ENCODE results near the gene PLXDC2.

Gene PLXDC2

DNA sequence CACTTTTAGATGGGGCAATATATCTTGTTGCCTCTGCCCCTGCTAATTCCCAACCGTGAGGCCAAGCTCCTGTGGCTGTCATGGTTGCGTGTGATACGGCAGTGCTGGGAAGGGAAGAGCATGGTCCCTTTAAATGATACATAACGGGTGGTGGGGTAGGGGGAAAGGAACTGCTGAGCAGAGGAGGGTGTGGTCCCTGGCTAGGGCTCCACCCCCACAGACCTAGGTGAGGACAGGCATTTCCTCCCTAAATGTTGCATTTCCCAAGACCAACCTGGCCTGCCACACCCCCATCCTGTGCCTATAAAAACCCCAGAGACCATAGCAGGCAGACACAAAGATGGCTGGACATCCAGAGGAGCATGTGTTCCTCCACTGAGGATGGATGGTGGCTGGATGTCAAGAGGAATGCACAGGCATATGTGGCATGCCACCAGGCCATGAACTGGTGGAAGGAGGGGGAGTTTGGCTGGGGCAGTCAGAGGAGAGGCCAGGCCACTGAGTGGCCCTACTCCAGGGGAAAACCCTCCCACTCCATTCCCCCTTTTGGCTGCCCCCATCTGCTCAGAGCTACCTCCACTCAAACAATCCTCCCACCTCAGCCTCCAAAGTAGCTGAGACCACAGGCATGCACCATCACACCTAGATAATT, 104.0 kb downstream of the PLXDC2 start:
- no peaks in the 10 kb centered on the region for H3K36me3 ChIP-seq (ENCODE audit: insufficient read depth, low read length)
- peaks cover 41% of the 10 kb centered on the region for H3K4me1 ChIP-seq (ENCODE audit: insufficient read depth, low read length)
- H3K9ac ChIP-seq (ENCODE audit: low read depth, low read length), result no peak overlapping the region
- H3K9me3 ChIP-seq (ENCODE audit: control insufficient read depth, insufficient read depth, low read length), result no peaks in the 10 kb centered on the region

DNA sequence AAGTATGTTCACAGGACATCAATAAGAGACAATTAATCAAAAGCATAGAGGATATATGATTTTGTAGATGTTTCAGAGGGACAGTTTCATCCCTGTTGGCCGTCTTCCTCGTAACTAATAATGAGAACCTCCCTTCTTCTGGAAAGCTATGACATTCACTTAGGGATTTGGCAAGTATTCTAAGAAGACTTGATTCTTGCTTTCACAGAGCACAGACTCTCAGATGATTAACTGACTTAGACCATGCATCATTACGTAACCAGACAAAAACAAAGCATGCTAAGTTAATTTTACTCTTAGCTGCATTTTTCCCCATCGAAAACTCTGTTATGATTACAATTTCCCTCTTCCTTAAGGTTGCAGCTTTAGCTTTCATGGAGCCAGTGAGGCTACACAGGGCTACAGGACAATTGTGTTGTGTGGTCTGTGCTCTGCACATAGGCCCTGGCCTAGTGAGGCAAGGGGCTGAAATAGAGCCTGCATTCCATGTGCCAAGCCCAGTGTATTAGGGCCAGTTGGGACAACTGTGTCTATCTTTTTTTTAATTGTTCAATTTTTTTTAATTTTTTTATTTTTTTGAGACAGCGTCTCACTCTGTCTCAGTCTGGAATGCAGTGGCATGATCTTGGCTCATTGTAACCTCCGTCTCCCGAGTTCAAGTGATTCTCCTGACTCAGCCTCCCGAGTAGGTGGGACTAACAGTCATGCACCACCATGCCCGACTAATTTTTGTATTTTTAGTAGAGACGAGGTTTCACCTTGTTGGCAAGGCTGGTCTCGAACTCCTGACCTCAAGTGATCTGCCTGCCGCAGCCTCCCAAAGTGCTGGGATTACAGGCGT, 105.3 kb downstream of the PLXDC2 start:
- H3K36me3 ChIP-seq (ENCODE audit: insufficient read depth, low read length), result no peaks in the 10 kb centered on the region
- H3K9me3 ChIP-seq (ENCODE audit: control insufficient read depth, insufficient read depth, low read length), result no peaks in the 10 kb centered on the region
- H3K4me1 ChIP-seq (ENCODE audit: insufficient read depth, low read length), result peaks cover 41% of the 10 kb centered on the region
- no peak overlapping the region for H3K9ac ChIP-seq (ENCODE audit: low read depth, low read length)

DNA sequence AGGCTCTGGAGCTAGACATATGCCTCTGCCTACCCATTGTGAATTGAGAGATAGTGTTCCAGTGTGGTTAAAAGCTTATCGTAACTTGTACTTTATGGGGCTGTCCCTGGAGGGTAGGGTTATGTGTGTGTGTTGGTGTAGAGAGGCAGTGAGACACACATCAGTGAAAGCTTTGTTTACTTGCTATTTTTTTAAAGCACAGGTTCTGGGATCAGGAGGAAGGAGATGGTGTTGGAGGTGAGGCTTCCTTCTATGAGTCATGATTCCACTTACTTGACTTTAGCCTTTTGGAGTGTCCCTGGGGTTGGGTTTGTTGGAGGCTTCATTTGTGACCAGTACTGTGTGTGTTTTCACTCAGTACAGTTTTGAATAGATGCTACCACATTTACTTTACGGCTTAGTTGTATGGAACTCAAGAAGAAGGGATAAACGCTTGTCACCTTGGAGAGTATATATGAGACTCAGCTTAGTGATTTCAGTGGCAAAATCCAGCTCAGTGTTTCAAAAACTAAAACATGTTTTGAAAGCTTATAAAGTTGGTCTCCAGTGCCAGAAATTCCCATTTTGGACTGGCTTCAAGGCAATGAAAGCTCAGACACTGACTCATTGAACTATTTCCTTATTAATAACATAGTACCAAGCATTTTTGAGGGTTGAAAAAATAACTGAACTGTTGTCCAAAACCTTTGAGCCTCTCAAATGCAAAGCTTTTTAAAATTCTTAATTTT, 106.2 kb downstream of the PLXDC2 start:
- H3K9ac ChIP-seq (ENCODE audit: low read depth, low read length), result no peak overlapping the region
- H3K9me3 ChIP-seq (ENCODE audit: control insufficient read depth, insufficient read depth, low read length), result no peaks in the 10 kb centered on the region
- no peaks in the 10 kb centered on the region for H3K36me3 ChIP-seq (ENCODE audit: insufficient read depth, low read length)
- peaks cover 34% of the 10 kb centered on the region for H3K4me1 ChIP-seq (ENCODE audit: insufficient read depth, low read length)

DNA sequence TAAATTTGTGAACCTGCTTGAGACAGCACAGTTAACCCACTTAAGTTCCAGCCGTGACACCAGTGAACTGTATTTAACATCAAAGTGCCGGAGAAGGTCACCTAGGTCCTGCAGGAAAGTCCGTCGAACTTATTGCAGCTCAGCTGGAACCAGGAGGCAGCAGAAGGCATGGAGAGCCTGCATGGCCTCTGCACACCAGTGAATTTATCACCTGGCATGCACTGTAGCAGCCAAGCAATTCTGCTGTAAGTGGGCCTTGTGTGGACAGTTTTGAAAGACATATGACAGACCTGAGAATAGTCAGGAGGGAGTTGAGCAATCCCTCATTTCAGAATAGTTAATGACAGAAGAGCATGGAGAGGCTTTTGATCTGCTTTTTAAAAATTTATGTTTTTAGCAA, 108.8 kb downstream of the PLXDC2 start:
- Histone ChIP-seq H3K9ac (ENCODE audit: low read depth, low read length) (no peak overlapping the region), H3K4me1 (ENCODE audit: insufficient read depth, low read length) (peaks cover 9% of the 10 kb centered on the region; the same call in 1 of the 2 replicates), H3K36me3 (ENCODE audit: insufficient read depth, low read length) (no peaks in the 10 kb centered on the region), H3K9me3 (ENCODE audit: control insufficient read depth, insufficient read depth, low read length) (no peaks in the 10 kb centered on the region)

DNA sequence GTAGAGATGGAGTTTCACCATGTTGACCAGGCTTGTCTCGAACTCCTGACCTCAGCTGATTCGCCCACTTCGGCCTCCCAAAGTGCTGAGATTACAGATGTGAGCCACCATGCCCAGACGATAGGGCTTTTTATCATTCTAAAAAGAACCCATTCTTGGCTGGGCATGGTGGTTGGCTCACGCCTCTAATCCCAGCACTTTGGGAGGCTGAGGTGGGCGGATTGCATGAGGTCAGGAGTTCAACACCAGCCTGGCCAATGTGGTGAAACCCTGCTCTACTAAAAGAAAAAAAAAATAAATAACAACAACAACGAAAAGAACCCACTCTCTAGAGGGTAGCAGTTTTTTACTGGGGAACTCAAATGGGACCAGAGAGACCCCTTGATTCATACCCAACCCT, 112.7 kb downstream of the PLXDC2 start:
- Histone ChIP-seq H3K9me3 (ENCODE audit: control insufficient read depth, insufficient read depth, low read length) (no peaks in the 10 kb centered on the region), H3K4me1 (ENCODE audit: insufficient read depth, low read length) (peaks cover 5% of the 10 kb centered on the region; the same call in 1 of the 2 replicates), H3K9ac (ENCODE audit: low read depth, low read length) (no peak overlapping the region), H3K36me3 (ENCODE audit: insufficient read depth, low read length) (no peaks in the 10 kb centered on the region)

DNA sequence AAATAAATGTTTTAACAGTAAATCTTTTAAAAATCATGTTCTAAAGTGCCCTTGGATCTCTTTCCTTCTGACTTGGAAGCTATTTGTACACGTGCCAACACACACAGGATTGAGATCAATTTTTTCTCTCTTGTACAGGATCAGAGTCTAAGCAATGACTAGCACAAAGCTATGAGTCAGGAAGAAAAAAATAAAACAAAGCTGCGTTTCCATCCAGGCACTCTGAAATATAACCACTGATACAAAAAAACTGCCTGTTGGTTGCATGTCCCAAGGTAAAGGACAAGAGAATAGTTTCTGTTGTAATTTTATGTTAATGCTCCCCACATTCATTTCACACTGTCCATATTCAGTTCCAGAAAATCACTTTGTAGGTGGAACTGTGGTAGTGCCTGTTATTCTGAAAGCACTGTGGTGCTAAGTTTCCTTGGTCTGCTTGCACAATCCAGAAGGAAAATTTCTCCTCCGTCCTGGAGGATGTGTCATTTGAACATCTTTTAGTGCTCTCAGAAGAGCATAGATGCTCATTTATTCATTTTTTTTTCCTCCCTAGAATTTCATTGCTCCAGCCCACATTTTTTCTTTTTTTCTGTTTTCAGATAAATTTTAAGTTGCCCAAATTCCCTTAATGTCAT, 113.4 kb downstream of the PLXDC2 start:
- peaks cover 5% of the 10 kb centered on the region; the same call in 1 of the 2 replicates for H3K4me1 ChIP-seq (ENCODE audit: insufficient read depth, low read length)

DNA sequence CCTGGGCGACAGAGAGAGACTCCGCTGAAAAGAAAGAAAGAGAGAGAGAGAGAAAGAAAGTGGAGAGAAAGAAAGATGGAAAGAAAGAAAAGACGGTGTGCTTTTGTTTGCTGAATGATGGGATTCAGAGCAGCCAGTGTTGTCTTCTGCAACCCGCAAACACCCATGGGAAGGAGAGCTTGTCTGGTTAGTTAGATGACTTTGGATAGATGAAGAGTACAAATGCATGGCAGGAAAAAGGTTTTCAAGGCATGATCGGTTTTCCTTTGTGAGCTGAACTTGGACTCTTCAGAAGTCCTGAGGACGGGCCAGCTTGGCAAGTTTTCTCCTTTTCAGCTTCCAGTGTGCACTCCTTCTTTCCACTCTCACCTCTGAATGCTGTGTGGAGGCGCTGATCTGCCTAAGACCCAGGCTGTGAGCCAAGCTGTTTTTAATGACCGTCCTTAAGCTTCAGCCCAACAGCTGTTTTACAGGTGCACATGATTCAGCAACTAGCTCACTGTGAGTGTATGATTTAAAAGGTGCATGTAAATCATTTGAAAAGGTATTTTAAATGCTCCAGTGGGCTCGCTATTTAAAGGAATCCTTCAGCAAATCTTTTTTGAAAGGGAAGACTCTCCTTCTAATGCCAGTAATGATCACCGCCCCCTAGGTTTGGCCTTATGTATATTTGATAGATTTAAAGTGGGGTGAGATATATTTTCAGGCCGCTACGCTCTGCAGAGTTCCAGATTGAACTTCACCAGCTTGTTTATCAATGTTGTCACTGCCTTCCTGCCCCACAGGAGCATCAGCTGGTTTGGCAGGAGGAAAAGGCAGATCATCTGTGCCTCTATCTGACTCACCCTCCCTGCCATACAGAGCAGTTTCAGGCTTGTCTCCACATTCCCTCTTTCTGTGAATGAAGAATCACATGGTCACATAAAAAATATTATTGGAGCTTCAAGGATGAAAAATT, 115.0 kb downstream of the PLXDC2 start:
- H3K4me1 ChIP-seq (ENCODE audit: insufficient read depth, low read length), result peaks cover 5% of the 10 kb centered on the region; the same call in 1 of the 2 replicates
- no peak overlapping the region for H3K9ac ChIP-seq (ENCODE audit: low read depth, low read length)
- no peaks in the 10 kb centered on the region for H3K36me3 ChIP-seq (ENCODE audit: insufficient read depth, low read length)
- no peaks in the 10 kb centered on the region for H3K9me3 ChIP-seq (ENCODE audit: control insufficient read depth, insufficient read depth, low read length)

More for the DNA sequence above, 113.4 kb downstream of the PLXDC2 start:
- no peak overlapping the region for H3K9ac ChIP-seq (ENCODE audit: low read depth, low read length)
- no peaks in the 10 kb centered on the region for H3K9me3 ChIP-seq (ENCODE audit: control insufficient read depth, insufficient read depth, low read length)
- H3K36me3 ChIP-seq (ENCODE audit: insufficient read depth, low read length), result no peaks in the 10 kb centered on the region

DNA sequence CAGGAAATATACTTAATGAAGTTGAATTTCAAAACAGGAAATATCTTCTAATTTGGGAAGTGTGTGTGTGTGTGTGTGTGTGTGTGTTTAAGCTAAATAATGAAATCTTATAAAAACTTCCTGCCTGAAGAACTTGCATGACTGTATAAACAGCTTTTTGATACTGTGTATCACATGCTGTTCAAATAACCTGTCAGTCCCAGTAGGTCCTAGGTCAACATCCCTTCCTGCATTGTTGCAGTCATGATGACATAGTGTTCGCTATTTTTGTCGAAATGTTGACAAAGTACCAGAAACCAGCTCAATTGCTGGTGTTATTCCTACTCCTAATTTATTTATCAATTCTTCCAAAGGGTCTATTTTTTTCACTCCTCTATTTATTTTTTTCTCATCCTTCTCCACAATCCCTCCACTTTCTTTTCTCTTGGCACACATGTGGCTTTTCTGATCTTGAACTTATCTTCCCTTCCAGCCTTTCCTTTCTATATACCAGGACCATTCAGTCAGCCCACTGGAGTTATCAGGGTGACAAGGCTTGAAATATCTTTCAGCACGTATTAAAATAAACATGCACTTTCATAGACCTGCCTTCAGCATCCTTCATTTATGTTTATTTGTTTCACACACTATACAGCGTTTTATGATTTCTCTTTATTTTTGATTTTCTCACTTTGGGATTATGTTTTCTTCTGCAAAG, 115.8 kb downstream of the PLXDC2 start:
- Histone ChIP-seq H3K9me3 (ENCODE audit: control insufficient read depth, insufficient read depth, low read length) (no peaks in the 10 kb centered on the region), H3K36me3 (ENCODE audit: insufficient read depth, low read length) (no peaks in the 10 kb centered on the region), H3K9ac (ENCODE audit: low read depth, low read length) (no peak overlapping the region), H3K4me1 (ENCODE audit: insufficient read depth, low read length) (peaks cover 5% of the 10 kb centered on the region; the same call in 1 of the 2 replicates)

DNA sequence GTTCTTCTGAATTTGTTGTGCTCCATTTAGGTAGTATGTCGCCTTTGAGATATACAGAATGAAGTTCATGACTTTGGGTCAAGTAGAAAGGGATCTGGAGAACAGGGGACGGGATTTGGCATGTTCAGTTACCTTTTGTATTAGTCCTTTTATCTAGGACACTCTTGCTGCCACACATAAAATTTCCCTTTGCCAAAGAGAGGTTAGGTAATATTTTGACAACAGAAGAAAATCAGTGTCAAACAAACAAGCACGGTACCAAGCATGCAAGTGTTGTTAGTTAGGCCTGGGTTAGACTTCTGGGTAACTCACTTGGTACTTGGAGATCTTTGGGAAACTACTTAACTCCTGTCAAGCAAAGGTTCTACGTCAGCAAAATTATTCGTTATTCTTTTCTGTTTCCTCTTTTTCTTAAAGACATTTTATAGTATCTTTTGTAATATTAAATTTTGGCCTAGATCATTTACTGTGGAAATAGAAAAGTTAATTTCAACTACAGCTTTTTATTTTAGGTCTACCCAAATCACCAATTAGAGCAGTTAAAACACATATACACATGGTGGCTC, 116.7 kb downstream of the PLXDC2 start:
- Histone ChIP-seq H3K4me1 (ENCODE audit: insufficient read depth, low read length) (peaks cover 8% of the 10 kb centered on the region), H3K36me3 (ENCODE audit: insufficient read depth, low read length) (no peaks in the 10 kb centered on the region), H3K9ac (ENCODE audit: low read depth, low read length) (no peak overlapping the region), H3K9me3 (ENCODE audit: control insufficient read depth, insufficient read depth, low read length) (no peaks in the 10 kb centered on the region)

DNA sequence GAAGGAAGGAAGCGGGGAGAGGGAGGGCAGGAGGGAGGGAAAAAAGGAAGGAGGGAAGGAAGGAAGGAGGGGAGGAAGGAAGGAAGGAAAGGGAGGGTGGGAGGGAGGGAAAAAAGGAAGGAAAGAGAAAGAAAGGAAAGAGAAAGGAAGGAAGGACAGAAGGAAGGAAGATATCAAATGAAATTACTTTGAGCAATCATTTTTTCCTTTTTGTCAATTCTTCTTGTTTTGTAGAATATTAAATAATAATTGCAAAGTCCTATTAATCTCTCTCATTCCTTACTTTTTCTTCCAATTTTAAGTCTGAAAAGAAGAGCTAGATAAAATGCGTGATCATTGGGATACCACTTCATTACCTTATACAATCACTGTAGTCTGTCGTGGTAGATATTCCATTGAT, 117.5 kb downstream of the PLXDC2 start:
- no peaks in the 10 kb centered on the region for H3K9me3 ChIP-seq (ENCODE audit: control insufficient read depth, insufficient read depth, low read length)

DNA sequence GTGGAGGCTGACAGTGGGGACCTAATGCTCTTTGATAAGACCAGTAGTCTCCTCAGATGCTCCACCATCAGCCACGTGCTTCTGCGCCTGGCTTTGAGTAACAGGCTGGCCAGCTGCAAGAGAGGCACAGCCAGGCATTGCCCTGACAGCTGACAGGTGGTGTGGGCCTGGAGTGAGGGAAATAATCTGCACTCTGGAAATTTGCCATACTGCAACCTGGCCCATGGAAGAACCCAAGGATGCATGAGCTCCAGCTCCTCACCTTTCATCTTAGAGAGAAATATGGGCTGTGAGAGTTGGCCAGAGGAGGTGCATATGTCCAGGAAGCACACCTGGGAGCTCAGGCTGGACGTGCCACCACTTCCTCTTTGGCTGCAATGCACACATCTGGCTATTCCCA, 118.9 kb downstream of the PLXDC2 start:
- H3K36me3 ChIP-seq (ENCODE audit: insufficient read depth, low read length), result no peaks in the 10 kb centered on the region
- H3K9ac ChIP-seq (ENCODE audit: low read depth, low read length), result no peak overlapping the region
- H3K4me1 ChIP-seq (ENCODE audit: insufficient read depth, low read length), result peaks cover 10% of the 10 kb centered on the region
- no peaks in the 10 kb centered on the region for H3K9me3 ChIP-seq (ENCODE audit: control insufficient read depth, insufficient read depth, low read length)

More for the DNA sequence above, 117.5 kb downstream of the PLXDC2 start:
- H3K4me1 ChIP-seq (ENCODE audit: insufficient read depth, low read length), result peaks cover 10% of the 10 kb centered on the region
- no peak overlapping the region for H3K9ac ChIP-seq (ENCODE audit: low read depth, low read length)
- H3K36me3 ChIP-seq (ENCODE audit: insufficient read depth, low read length), result no peaks in the 10 kb centered on the region

DNA sequence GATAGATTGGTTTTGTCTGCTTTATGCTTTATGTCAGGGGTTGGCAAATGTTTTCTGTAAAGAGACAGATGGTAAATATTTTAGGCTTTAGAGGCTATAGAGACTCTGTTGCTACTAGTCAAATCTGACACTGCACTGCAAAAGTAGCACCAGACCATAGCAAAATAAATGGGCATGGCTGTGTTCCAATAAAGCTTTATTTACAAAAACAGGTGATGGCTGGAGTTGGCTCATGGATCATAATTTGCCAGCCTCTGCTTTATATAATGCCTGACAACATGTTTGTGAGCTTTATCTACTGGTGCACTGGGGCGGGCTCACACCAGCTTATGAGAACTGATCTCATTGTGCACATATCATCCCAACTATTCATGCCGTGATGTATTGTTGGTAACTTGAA, 120.1 kb downstream of the PLXDC2 start:
- peaks cover 8% of the 10 kb centered on the region for H3K4me1 ChIP-seq (ENCODE audit: insufficient read depth, low read length)
- H3K9ac ChIP-seq (ENCODE audit: low read depth, low read length), result no peak overlapping the region
- H3K36me3 ChIP-seq (ENCODE audit: insufficient read depth, low read length), result no peaks in the 10 kb centered on the region
- H3K9me3 ChIP-seq (ENCODE audit: control insufficient read depth, insufficient read depth, low read length), result no peaks in the 10 kb centered on the region

DNA sequence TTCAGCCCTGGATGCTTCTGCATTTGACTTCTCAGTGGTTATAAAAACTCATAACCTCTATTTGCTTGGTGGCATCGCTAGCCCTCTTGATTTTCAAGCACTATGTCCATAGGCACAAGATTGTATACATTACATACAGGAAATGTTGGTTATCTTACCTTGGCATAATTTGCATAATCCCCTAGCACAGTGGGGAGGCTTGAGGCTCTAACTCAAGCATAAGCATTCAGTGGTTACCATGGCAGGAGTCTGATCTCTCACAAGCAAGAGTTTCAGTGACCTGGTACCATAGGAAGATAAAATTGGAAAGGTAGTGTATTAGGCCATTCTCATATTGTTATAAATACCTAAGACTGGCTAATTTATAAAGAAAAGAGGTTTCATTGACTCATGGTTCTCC, 121.8 kb downstream of the PLXDC2 start:
- H3K9ac ChIP-seq (ENCODE audit: low read depth, low read length), result no peak overlapping the region
- H3K9me3 ChIP-seq (ENCODE audit: control insufficient read depth, insufficient read depth, low read length), result no peaks in the 10 kb centered on the region
- no peaks in the 10 kb centered on the region for H3K36me3 ChIP-seq (ENCODE audit: insufficient read depth, low read length)
- peaks cover 5% of the 10 kb centered on the region; the same call in 1 of the 2 replicates for H3K4me1 ChIP-seq (ENCODE audit: insufficient read depth, low read length)

All from ES-I3 (cell line).